Thoracic aorta (tissue), 2 donors: ENCODE results near the gene ADRA1B. TPM values are rescaled to one million over a fixed set of nuclear protein-coding genes. Genes with fewer than 3 reads are reported as not detected.
A peak's percentile ranks its signal among the peaks of the same experiment; 100 is the strongest.

Experiments
- ATAC-seq: fragments of 150-250 bp; one replicate; pipeline ENCODE4 v1.8.0; 2017; ENCODE audit warnings: low read depth; ENCODE audit not compliant: insufficient number of reproducible peaks, low FRiP score
- DNase-seq: peaks from one replicate; pipeline ENCODE4 v3.0.0-alpha.2; 2020; ENCODE audit warnings: low spot score
- H3K27ac ChIP-seq, 2 donors: fragments of 200-600 bp; sonication (generic); 1 replicate in 1 of 2; 2 replicates in 1 of 2; pipeline ENCODE4 v1.5.1; 2016; ENCODE audit warnings: mild to moderate bottlenecking in 2 of 2, moderate library complexity in 2 of 2
- H3K27me3 ChIP-seq: fragments of 200-600 bp; sonication (generic); replicated peaks from 2 replicates; pipeline ENCODE4 v1.6.0; 2016; ENCODE audit warnings: mild to moderate bottlenecking; ENCODE audit not compliant: insufficient read depth
- H3K36me3 ChIP-seq: fragments of 200-600 bp; sonication (generic); one replicate; pipeline ENCODE4 v1.5.1; 2016
- H3K4me1 ChIP-seq, 2 donors: fragments of 200-600 bp; sonication (generic); 1 replicate in 1 of 2; 2 replicates in 1 of 2; pipeline versions ENCODE4 v1.5.1 to v1.6.0; 2016; ENCODE audit warnings: low read depth in 2 of 2, mild to moderate bottlenecking in 1 of 2; ENCODE audit not compliant: control insufficient read depth in 1 of 2
- H3K4me3 ChIP-seq: fragments of 200-600 bp; sonication (generic); 2 replicates; pipeline ENCODE4 v1.5.1; 2016; ENCODE audit warnings: mild to moderate bottlenecking
- H3K9me3 ChIP-seq: fragments of 200-600 bp; sonication (generic); 2 replicates; pipeline ENCODE4 v1.5.1; 2016
- CTCF ChIP-seq: fragments of 200-600 bp; sonication (generic); IDR thresholded peaks from one replicate; pipeline ENCODE4 v1.5.1; 2019; ENCODE audit warnings: antibody characterized with exemption
- total RNA-seq, 2 donors: library from RNA; depleted of rRNA; stranded (reverse); fragments of >200 nt; gene quantifications; one replicate each; pipeline versions ENCODE4 v1.1.0 to v1.2.3, GENCODE V29; 2016

The ADRA1B gene
- total RNA-seq, 2 donors from 2014 or later, result 14.8 to 53.3 TPM

DNA sequence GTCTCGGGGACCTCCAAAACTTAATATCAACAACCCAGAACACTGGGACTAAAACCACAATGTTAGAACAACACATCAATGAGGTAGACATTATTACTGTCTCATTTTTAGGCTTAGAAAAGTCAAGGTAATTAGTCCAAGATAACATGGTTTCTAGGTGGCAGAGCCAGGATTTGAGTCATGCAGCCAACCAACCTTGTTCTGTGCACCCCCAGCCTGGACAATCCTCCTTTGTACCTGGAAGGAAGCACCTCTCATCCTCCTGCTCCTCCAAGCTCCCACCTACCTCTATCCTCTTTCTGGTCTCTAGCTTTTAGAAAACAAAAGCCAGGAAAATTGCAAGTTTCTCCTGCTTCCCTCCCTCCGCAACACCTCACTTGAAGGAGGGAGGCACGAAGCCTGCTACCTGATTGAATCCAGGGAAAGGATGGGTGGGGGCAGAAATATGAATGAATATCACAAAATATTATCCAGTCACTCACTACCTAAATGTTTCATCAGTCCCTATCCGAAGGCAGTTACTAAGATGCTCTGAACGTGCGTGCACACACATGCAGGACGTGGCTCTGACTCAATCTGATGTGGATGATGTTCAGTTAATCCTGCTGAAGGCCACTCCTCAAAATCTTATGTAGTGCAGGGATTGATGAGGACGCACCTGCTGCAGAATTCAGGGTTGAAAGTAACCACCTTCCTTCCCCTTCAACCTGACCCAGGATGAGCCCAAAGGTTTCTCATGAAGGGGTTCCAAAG, 66.3 kb downstream of the ADRA1B start:
- H3K9me3 ChIP-seq, result no peaks in the 10 kb centered on the region
- H3K36me3 ChIP-seq, result no peaks in the 10 kb centered on the region
- H3K4me1 ChIP-seq, result peaks cover 3 to 5% of the 10 kb centered on the region in 2 donors
- H3K4me3 ChIP-seq, result no peak overlapping the region
- no peak for ATAC-seq
- no peak overlapping the region for H3K27ac ChIP-seq
- TF ChIP-seq CTCF, result no peak
- H3K27me3 ChIP-seq, result no peaks in the 10 kb centered on the region
- DNase-seq, result no peak

DNA sequence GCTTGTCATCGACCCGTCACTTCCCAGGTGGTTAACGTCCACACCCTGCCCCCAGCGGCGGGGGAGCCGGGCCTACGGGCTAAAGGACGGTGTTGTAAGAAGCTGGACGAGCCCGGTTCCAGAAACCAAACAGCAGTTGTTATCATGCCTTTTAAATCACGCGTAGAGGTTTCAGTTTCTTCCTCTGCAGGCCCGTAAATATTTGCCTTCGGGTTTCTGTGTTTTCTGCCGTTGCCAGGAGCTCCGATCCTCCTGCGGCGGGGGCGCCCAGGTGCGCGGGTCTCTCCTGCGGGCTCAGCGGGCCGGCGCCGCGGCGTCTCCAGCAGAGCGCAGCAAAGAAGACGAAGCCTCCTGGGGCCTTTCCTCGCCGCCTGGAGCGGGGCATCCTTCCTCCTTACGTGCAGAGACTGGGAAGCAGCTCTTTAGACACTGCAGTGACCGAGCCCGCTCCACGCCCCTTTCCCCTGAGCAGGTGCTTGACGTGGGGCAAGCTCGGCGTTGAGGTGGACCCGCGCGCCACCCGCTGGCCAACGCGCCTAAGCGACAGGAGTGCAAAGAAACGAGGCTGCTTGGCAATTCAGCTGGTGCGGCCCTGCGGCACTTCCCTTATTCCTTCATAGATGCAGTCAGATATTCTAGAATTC, 70.9 kb downstream of the ADRA1B start:
- no peak for DNase-seq
- no peaks in the 10 kb centered on the region for H3K27me3 ChIP-seq
- TF ChIP-seq CTCF, result peak; percentile 76

GRCh38 chr5:159990506-159990905, 74.2 kb downstream of the ADRA1B start:
- ATAC-seq, result no peak
- TF ChIP-seq CTCF, result no peak
- Histone ChIP-seq H3K4me1 (peaks cover 3 to 5% of the 10 kb centered on the region in 2 donors), H3K4me3 (no peak overlapping the region), H3K27me3 (no peaks in the 10 kb centered on the region), H3K27ac (no peak overlapping the region), H3K9me3 (peaks cover 4% of the 10 kb centered on the region), H3K36me3 (no peaks in the 10 kb centered on the region)
- DNase-seq, result no peak

More for the DNA sequence above, 70.9 kb downstream of the ADRA1B start:
- Histone ChIP-seq H3K36me3 (no peaks in the 10 kb centered on the region), H3K27ac (no peak overlapping the region), H3K9me3 (no peaks in the 10 kb centered on the region), H3K4me1 (peaks cover 3 to 5% of the 10 kb centered on the region in 2 donors), H3K4me3 (peak overlapping the region; percentile 69)
- ATAC-seq, result no peak

- Histone ChIP-seq H3K36me3 (no peaks in the 10 kb centered on the region), H3K4me1 (no peaks in the 10 kb centered on the region), H3K27me3 (no peaks in the 10 kb centered on the region), H3K27ac (no peak overlapping the region), H3K4me3 (no peak overlapping the region), H3K9me3 (peaks cover 4% of the 10 kb centered on the region)
- ATAC-seq, result no peak
- no peak for TF ChIP-seq CTCF
- no peak for DNase-seq
Measured at GRCh38 chr5:159992566-159992965, 76.3 kb downstream of the ADRA1B start.

DNA sequence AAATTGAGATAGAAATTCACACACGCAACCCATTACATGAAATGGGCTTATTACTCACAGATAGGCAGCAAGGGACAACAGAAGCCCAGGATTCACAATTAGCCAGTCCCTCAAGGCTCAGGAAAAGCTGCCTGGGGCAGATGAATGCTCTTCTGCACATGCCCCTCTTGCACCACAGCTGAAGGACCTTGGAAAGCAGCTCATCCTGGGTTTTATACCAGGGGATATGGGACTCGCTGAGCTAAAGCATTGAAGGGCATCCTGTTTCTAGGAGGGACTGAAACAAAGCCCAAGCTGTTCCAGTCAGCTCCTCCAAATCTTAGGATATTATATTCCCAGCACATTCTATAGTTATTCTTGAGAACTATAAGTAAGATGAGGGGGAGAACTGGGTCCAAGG, 76.9 kb downstream of the ADRA1B start:
- H3K4me3 ChIP-seq, result no peak overlapping the region
- no peak overlapping the region for H3K27ac ChIP-seq
- DNase-seq, result no peak
- no peak for TF ChIP-seq CTCF
- H3K4me1 ChIP-seq, result no peaks in the 10 kb centered on the region
- no peak for ATAC-seq
- H3K9me3 ChIP-seq, result peaks cover 4% of the 10 kb centered on the region
- no peaks in the 10 kb centered on the region for H3K36me3 ChIP-seq
- H3K27me3 ChIP-seq, result no peaks in the 10 kb centered on the region
